Chondrocyte (in vitro differentiated cells): ENCODE data around the gene CRB3. TPM values are rescaled to one million over a fixed set of nuclear protein-coding genes. Genes with fewer than 3 reads are reported as not detected.
A peak's percentile ranks its signal among the peaks of the same experiment; 100 is the strongest.

Source experiments
- DNase-seq: peaks from one replicate; pipeline ENCODE4 v3.0.0; 2021; ENCODE audit warnings: mixed read lengths, low spot score
- H3K27ac Mint-ChIP-seq: one replicate; pipeline ENCODE4 v1.8.0; 2021; ENCODE audit warnings: mild to moderate bottlenecking, moderate library complexity, mixed read lengths; ENCODE audit not compliant: unreplicated experiment
- H3K27me3 Mint-ChIP-seq: 2 replicates; pipeline ENCODE4 v1.8.0; 2021; ENCODE audit warnings: low read depth, mixed read lengths
- H3K36me3 Mint-ChIP-seq: 2 replicates; pipeline ENCODE4 v1.8.0; 2021; ENCODE audit warnings: low read depth, mixed read lengths
- H3K4me1 Mint-ChIP-seq: 2 replicates; pipeline ENCODE4 v1.8.0; 2021; ENCODE audit warnings: low read depth, mild to moderate bottlenecking, mixed read lengths
- H3K4me3 Mint-ChIP-seq: one replicate; pipeline ENCODE4 v1.8.0; 2021; ENCODE audit warnings: mild to moderate bottlenecking, moderate library complexity, mixed read lengths; ENCODE audit not compliant: unreplicated experiment
- H3K9me3 Mint-ChIP-seq: 2 replicates; pipeline ENCODE4 v1.8.0; 2021; ENCODE audit warnings: low read depth, mixed read lengths
- CTCF ChIP-seq: fragments of 200-600 bp; sonication (generic); IDR thresholded peaks from 2 replicates; pipeline ENCODE4 v1.5.0; 2021; ENCODE audit warnings: antibody characterized with exemption, mild to moderate bottlenecking, moderate library complexity
- total RNA-seq: library from RNA; stranded (reverse); gene quantifications from 3 replicates; pipeline ENCODE4 v1.2.1, GENCODE V29; 2021

CRB3 gene
- total RNA-seq, 1 donor from 2014 or later = 0.32 TPM

GRCh38 chr19:6498294-6499036, 34.4 kb downstream of the CRB3 start:
- Mint-ChIP-seq H3K9me3 (no peaks in the 10 kb centered on the region), H3K4me1 (peaks cover 4% of the 10 kb centered on the region), H3K27ac (no peak overlapping the region), H3K4me3 (no peak overlapping the region), H3K27me3 (peaks cover 29% of the 10 kb centered on the region), H3K36me3 (peaks cover 3% of the 10 kb centered on the region)
- no peak for DNase-seq
- no peak for TF ChIP-seq CTCF

DNA sequence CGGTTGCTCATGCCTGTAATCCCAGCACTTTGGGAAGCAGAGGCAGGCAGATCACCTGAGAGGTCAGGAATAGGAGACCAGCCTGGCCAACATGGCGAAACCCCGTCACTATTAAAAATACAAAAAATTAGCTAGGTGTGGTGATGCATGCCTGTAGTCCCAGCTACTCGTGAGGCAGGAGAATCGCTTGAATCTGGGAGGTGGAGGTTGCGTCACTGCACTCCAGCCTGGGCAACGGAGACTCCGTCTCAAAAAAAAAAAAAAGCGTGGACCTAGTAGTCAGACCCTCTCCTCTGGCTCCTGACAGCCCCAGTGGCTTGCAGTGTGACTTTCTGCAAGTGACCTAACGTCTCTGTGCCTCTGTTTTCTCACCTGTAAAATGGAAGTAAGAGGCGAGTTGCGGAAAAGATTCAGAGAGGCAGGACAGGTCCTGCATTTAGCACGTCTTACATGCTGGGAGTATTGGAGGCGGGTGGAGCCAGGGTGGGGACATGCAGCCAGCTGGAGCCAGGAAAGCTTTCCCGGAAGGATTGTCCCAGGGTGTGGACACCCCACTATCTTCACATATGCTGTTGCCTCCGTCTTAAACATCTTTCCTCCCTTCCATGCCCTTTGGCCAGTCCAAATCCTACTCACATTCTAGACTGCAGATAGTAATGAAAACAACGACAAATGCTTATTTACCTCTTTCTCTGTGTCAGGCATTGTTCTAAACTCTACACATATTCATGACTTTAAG, 35.1 kb downstream of the CRB3 start:
- Mint-ChIP-seq H3K4me3 (no peak overlapping the region), H3K36me3 (peaks cover 3% of the 10 kb centered on the region), H3K9me3 (no peaks in the 10 kb centered on the region), H3K4me1 (peaks cover 6% of the 10 kb centered on the region), H3K27ac (no peak overlapping the region), H3K27me3 (peaks cover 33% of the 10 kb centered on the region)
- TF ChIP-seq CTCF = no peak
- DNase-seq = no peak

- H3K27me3 Mint-ChIP-seq = peaks cover 33% of the 10 kb centered on the region
- DNase-seq = no peak
- H3K27ac Mint-ChIP-seq = no peak overlapping the region
These were observed 37.0 kb downstream of the CRB3 start for GRCh38 chr19:6500837-6501739.

DNA sequence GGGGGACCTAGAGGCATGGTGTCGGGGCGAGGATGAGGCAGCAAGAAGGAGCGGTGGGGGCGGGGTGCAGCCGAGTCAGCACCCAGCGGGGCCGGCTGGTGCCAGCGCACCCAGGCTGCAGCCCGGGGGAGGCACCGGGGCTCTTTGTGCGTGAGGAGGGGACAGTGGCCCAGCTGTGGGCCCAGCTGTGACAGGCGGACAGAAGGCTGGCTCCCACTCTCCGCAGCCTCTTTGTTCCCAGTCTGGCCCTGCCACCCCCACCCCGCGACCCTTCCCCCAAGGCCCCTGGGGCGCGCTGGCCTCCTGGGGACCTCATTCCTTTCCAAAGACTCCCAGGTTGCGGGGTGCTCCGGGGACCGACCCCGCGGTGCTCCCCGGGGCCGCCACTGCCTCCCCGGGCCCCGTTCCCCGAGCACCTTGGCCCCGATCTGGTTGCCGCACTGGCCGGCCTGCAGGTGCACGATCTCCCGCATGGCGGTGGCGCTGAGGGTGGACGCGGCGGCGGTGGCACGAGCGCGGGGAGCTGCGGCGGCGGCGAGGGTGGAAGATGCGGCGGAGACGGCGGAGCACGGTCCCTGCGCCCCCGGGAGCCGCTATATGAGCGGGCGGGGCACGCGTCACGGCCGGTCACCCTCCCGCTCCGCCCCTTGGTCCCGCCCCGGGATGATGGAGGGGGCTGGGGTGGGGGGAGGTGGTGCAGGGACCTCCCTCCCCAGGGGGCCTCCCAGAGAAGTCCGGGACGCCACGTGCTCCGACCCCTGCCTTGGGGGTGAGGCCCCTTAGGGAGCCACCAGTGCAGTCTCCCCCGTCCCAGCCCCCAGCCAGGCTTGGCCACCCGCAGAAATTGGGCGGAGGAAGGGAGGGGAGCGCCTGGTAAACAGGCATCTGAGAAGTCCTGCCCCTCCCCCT, 37.9 kb downstream of the CRB3 start, which contains the start of gene TUBB4A:
TSS of gene TUBB4A (minus strand) at position 570 of the 909 bp plus-strand sequence. CDS start at position 473, 97 bp downstream.
- Mint-ChIP-seq H3K27ac (no peak within 1 kb of the TSS), H3K4me1 (peaks cover 6% of the 10 kb centered on the region), H3K36me3 (peaks cover 3% of the 10 kb centered on the region), H3K9me3 (no peaks in the 10 kb centered on the region), H3K27me3 (peaks cover 33% of the 10 kb centered on the region), H3K4me3 (peak within 1 kb of the TSS; percentile 66)
- DNase-seq = no peak
- peak; percentile 22 for TF ChIP-seq CTCF

More at GRCh38 chr19:6500837-6501739, 37.0 kb downstream of the CRB3 start:
- peaks cover 3% of the 10 kb centered on the region for H3K36me3 Mint-ChIP-seq
- peaks cover 6% of the 10 kb centered on the region for H3K4me1 Mint-ChIP-seq
- H3K4me3 Mint-ChIP-seq = peak overlapping the region; percentile 66
- no peaks in the 10 kb centered on the region for H3K9me3 Mint-ChIP-seq
- TF ChIP-seq CTCF = no peak
